Measurements from ENCODE around the gene FBRSL1.

The FBRSL1 gene

DNA sequence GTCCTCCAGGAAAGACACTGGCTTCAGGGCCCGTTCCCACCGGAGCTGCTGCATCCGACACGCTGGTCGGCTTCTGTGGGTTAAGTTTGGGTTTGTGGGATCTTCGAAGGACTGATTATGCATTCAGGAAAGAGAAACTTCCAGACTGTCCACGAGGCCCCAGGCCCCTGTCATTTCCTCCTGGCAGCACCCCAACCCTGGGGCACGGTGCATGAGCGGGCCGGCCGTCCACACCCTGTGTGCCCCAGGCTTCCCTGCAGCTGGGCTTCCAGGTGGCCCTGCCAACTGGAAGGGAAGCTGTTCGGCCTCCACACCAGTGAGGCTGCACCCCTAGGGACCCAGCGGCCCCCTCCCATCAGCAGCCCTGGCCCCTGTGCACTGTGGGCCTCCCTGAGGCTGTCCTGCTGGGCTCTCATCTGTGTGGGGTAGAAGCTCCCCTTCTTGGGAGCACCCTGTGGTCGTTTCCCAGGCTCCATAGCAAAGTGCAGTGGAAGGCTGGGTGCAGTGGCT lies 9.3 kb upstream of the FBRSL1 start:
- DNase-seq (ENCODE audit: extremely low spot score, insufficient read length, low read depth) (no peak), FAIRE-seq (no peak)

DNA sequence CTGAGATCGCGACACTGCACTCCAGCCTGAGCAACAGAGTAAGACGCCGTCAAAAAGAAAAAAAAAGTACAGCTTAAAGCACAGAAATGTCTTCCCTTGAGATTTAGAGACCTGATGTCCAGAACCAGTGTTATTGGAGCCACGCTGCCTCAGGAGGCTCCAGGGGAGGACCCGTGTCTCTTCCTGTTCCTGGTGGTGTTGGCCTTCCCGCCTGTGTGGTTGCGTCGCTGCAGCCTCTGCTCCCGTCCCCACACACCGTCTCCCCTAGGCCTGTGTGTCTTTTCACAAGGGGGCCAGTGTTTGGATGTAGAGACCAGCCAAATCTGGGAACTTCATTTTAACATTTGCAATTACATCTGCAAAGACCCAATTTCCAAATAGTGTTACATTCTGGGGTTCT lies 8.6 kb upstream of the FBRSL1 start:
- DNase-seq (ENCODE audit: extremely low spot score, insufficient read length, low read depth), result no peak
- FAIRE-seq, result no peak

DNA sequence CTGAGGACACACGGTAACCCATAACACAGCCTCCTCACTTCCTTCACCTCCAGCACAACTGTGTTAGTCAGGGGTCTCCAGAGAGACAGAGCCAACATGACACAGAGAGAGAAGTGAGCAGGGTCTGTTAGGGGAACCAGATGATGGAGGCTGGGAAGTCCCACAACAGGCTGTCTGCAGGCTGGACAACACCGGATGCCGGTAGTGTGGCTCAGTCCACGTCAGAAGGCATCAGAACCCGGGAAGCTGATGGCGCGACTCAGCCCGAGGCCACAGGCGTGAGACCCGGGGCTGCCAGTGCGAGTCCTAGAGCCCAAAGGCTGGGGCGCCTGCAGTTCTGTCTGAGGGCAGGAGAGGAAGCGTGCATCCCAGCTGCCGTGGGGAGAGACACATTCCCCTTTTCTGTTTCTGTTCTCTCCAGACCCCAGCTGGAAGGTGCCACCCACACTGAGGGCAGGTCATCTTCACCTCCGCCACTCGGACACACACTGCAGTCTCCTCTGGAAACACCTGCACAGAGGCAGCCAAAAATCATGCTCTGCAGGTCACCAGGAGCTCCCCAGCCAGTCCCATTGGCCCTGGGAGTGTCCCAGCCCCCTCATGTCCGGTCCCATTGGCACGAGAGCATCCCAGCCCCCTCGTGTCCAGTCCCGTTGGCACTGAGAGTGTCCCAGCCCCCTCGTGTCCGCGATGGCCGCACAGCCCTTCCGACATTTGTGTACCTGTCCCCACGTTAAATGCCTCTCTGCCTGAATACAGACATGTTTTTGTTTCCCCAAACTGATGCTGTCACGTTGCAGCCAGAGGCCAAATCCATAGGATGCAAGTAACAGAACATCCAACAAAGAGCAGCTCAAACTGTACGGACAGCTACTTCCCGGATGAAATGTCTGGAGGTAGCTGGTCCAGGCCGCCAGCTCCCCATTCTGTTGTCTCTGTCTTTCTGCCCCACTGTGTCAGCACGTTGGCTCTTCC lies 7.9 kb upstream of the FBRSL1 start:
- FAIRE-seq, result no peak
- DNase-seq (ENCODE audit: extremely low spot score, insufficient read length, low read depth), result no peak

DNA sequence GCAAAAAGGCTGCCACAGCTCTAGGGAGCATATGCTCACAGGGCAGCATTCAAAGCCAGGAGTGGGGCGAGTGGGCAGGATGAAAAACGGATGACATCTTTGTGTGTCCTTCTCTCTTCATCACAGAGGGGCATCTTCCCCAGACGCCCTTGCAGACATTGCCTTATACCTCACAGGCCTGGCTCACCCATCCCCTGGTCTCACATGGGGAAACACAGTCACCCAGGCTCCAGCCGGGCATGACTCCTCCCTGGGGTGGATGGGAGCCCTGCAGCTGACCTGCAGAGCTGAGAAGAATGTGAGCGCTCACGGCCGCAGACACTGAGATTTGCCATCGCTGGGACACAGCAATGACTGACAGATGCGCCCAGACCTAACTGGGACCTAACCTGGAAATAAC lies 7.2 kb upstream of the FBRSL1 start:
- no peak for DNase-seq (ENCODE audit: extremely low spot score, insufficient read length, low read depth)
- no peak for FAIRE-seq

DNA sequence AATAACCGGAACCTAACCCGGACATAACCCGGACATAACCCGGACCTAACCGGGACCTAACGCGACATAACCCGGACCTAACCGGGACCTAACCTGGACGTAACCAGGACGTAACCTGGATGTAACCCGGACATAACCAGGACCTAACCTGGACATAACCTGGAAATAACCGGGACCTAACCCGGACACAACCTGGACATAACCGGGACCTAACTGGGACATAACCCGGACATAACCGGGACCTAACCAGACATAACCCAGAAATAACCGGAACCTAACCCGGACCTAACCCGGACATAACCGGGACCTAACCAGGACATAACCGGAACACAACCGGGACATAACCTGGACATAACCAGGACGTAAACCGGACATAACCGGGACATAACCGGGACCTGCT lies 6.7 kb upstream of the FBRSL1 start:
- FAIRE-seq, result no peak

DNA sequence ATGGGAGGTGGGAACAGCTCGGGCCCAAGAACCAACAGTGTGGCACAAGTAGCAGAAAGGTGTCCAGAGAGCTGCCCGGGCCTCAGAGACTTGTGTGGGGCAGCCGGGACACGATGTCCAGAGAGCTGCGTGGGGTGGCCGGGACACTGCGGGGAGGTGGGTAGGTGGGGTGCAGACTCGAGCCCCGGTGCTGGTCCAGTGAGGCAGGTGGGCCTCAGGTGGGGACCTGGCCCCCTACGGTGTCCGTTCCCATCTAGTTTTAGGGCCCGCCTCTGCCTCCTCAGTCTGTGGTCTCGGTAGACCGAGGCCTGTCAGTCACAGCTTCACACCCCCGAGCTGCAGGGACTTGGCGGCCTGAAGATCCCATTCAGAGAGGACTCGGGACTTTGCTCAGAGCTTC lies 6.3 kb upstream of the FBRSL1 start:
- no peak for DNase-seq (ENCODE audit: extremely low spot score, insufficient read length, low read depth)
- FAIRE-seq, result no peak

More for the DNA sequence above, 6.7 kb upstream of the FBRSL1 start:
- DNase-seq (ENCODE audit: extremely low spot score, insufficient read length, low read depth), result no peak

DNA sequence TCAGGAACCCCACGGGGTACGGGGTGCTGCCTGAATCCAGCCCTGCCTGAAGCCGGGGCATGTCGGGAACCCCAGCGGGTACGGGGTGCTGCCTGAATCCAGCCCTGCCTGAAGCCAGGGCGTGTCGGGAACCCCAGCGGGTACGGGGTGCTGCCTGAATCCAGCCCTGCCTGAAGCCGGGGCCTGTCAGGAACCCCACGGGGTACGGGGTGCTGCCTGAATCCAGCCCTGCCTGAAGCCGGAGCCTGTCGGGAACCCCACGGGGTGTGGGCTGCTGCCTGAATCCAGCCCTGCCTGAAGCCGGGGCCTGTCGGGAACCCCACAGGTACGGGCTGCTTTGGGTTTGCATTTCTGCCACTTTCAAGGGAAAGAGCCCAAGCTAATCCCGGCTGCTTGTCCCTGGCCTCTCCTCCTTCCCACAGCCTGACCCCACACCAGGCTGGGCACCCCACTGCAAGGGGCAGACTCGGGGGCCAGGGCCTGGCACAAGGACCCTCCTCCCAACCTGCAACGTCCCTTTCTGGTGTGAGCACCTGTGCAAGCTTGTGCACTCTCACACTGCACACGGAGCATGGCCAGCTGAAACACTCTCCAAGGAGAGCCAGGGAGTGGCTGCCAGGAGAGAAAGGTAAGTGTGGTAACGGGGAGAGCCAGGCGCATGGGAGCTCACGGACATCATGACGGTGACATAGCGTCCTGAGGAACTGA lies 5.6 kb upstream of the FBRSL1 start:
- FAIRE-seq (no peak), DNase-seq (ENCODE audit: extremely low spot score, insufficient read length, low read depth) (no peak)

DNA sequence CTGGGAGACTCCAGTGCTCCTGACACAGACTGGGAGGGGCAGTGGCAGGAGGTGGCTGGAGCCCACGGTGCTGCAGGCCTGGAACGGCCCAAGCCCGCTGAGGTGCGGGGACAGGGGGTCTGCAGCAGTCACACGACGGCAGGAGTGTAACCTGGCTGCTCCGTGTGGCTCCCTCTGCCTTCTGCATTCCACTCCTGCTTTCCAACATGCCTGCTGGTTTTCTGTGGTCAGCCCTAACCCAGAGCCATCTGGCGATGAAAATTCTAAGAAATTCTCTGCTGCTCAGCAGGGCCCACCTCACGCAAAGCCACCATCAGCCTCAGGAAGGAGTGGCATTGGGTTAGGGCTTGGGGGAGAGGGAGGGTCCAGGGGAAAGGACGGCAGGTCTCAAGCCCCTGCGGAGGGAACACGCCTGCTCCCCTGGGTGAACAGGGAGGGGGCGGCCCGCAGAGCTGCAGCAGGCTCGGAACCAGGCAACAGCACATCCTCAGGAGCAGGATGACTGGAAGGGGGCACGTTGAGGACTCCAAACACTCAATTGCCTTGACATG lies 5.0 kb upstream of the FBRSL1 start:
- no peak for FAIRE-seq

DNA sequence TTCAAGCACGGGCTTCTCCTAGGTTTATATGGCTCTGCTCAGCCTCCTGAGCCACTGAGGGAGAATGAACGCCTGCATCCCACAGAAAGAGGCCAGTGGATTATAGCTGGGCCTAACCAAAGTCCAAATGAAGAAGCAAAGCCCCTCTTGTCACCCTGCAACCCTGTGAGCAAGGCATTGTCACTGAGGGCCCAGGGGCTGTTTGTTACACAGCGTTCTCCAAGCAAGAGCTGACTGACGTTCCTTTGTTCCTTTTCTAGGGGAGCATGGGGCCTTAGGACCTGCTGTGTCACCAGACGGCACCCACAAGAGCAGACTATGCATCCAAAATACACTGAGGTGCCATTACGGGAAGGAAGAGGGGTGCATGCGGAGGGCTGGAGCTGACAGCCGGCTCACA lies 4.3 kb upstream of the FBRSL1 start:
- DNase-seq (ENCODE audit: extremely low spot score, insufficient read length, low read depth), result no peak
- no peak for FAIRE-seq

More for the DNA sequence above, 5.0 kb upstream of the FBRSL1 start:
- no peak for DNase-seq (ENCODE audit: extremely low spot score, insufficient read length, low read depth)

DNA sequence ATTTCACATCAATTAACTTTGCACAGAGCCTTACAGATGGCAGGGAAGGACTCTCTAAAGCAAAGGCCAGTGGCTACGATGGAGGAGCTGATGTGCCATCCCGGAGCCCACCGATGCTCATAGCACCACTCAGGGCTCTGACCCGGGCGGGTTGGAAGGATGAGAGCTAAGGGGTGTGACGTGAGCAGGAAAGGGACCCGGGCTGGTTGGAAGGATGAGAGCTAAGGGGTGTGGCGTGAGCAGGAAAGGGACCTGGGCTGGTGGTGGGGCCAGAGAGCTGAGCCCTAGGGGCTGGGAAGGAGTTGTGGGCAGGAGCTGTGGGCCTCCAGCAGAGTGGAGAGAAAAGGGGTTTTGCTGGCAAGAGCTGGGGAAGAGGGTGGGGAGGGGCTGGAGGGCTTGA lies 3.8 kb upstream of the FBRSL1 start:
- FAIRE-seq (no peak), DNase-seq (ENCODE audit: extremely low spot score, insufficient read length, low read depth) (no peak)

DNA sequence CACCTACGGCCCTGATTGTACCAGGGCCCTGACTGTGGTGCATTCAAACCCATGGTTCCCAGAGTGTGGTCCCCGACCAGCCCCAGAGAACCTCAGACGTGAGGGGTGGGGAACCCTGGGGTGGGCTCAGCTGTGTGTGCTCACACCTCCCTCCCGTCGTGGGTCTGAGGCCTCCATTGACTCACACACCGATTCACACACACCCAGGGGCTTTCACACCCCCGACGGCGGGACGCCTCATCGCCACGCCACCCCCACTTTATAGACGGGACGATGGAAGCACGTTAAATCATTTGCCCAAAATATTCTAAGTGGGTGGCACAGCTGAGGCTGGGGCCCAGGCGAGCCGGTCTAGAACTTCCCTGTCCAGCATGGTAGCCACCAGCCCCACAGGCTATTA lies 3.4 kb upstream of the FBRSL1 start:
- DNase-seq (ENCODE audit: extremely low spot score, insufficient read length, low read depth) (no peak), FAIRE-seq (no peak)

DNA sequence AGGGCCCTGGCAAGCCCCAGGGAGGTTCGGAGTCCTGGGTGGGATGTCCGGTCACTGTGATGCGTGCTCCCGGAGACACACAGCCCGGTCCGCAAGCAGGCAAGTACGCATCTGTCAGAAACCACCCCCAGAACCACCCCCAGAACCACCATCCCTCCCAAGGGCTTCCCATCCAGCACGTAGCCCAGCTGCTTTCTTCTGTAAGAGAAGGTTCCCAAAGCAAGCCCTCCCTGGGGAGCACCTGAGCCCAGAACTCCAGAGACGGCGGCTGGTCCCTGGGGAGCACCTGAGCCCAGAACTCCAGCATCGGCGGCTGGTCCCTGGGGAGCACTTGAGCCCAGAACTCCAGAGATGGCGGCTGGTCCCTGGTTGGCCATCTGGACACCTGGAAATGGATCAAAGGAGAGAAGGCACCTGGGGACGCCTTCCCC lies 2.6 kb upstream of the FBRSL1 start:
- no peak for FAIRE-seq

DNA sequence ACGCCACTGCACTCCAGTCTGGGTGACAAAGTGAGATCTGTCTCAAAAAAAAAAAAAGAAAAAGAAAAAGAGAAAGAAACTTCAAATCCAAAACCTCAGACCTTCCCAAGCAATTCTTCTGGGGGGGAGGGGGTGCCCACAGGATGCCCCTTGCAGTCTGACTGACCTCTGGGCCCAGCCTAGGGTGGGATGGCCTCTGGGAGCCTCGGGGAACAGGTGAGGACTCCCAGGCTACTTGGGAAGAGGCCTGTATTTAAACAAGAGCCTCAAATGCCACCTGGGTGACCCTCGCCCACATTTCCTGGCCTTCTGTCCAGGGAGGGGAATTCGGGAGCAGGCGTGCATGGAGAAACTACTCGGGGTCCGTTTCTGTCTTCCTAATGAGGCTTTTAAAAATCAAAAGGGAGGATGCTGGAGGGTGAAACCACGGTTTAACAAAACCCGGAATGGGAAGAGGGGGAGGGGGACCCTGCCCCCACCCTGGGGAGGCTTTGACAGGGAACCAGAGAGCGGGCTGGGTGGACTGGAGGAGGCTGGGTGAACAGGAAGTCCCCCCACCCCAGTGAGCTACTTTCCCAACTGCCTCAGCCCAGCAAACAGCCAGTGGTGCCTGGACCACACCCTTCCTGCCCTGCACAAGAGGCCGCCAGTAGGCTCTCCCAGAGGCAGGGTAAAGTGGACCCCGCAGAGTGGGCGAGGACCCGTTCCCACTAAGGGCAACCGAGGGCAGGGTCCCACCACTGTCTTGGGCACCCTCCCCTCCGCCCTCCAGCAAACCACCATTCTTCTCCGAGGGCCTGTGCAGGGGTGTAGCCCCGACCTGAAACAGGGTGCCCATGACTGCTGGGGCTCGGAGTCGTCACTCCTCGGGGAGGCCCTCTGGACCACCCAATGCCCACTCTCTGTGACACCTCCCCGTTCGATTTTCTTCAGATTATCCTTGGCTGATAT lies 1.5 kb upstream of the FBRSL1 start:
- DNase-seq (ENCODE audit: extremely low spot score, insufficient read length, low read depth) (no peak), FAIRE-seq (no peak)

More for the DNA sequence above, 2.6 kb upstream of the FBRSL1 start:
- DNase-seq (ENCODE audit: extremely low spot score, insufficient read length, low read depth), result no peak

DNA sequence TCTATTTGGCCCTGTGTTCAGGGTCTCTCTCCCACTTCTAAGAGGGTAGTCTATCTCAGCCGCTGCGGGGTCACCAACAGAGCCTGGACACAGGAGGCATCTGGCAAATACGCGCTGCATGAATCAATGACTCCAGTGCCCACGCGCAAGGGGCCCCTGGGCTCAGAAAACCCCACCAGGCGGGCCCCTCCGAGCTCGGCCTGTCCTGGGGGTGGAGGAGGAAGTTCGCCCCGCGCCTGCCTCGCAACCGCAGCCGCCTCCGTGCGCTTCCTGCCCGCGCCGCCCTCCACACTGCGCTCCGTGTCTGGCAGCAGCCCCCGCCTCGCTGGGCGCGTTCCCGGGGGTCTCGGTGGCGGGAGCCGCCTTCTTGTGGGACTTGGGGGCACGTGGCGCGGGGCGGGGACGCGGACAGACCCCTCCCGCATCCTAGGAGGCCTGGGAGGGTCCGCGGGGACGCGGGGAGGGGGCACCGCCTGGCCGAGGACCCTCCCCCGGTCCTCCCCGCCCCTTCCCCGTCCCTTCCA lies 811 bp upstream of the FBRSL1 start:
- DNase-seq (ENCODE audit: extremely low spot score, insufficient read length, low read depth) (no peak), FAIRE-seq (no peak)

DNA sequence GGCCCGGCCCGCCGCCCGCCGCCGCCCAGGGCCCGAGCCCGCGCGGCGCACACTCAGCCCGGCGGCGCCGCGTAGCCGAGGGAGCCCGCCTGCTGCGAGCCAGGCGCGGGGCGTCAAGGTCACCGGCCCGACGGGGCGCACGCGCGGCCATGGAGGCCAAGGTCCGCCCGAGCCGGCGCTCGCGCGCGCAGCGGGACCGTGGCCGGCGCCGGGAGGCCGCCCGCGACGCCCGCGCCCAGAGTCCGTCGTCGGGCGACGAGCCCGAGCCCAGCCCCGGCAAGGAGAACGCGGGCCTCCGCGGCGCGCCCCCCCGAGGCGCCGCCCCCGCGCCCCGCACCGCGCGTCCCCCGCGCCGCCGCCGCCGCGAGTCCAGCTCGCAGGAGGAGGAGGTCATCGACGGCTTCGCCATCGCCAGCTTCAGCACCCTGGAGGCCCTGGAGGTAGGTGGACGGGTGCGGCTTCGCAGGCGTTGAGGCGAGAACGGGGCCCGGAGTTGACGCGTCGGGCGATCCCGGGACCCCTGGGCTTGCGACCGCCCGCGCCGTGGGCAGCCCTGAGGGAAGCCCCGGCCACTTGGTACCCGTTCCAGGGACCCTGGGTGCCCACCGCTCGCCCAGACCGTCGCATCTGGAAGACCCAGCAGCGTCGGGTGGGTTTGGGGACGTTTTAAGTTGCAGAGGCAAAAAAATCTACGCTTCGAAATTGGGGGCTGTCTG lies 629 bp downstream of the FBRSL1 start:
- DNase-seq (ENCODE audit: extremely low spot score, insufficient read length, low read depth), result no peak
- no peak for FAIRE-seq

DNA sequence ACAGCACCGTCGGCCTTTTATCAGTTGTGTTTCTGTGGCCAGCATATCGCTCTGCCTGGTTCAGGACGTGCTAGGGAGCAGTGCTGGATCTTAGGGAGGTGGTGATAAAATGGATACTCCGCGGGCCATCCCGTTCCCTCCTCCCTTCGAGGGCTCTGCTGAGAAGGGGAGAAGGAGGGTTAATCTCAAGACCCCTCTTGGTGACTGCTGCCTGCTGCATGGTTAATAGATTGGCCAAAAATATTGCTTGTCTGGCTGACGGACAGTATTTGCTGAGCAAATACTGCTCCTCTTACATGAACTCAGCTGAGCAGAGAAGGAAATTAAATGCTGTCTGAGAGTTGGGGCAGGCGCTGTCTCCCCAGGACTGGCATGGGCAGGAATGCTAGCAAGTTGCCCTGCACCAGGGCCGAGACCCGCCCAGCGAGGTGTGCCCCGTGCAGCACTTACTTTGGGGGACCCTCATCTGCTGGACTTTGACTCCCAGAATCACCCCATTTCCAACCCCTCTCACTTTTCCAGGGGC lies 1.2 kb downstream of the FBRSL1 start:
- DNase-seq (ENCODE audit: extremely low spot score, insufficient read length, low read depth), result no peak
- FAIRE-seq, result no peak

DNA sequence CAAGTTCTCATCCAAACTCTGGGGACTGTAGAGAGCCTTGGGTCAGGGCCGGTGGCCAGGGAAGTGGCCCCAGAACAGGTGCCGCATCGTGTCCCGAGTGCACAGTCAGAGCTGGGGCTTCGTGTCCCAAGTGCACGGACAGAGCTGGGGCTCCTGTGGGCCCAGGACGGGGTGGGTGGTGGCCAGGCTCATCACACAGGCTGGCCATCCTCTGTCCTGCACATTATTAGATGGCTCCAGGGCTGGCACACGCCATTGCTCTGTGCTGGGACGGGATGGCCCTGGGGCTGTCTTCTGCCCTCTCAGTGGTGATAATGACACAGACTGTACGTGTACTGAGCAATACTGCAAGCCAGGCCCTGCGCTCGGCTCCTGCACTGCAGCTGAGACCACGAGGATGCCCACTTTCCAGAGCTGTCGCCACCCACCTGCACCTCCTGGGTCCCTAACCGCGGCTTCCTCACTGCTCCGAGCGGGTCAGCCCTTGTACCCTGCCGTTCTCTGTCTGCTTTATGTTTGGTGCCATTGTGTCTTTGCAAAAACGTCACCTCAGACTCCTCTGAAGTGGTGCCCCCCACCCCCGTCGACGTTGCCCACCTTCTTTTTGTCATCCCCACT lies 1.9 kb downstream of the FBRSL1 start:
- no peak for FAIRE-seq
- DNase-seq (ENCODE audit: extremely low spot score, insufficient read length, low read depth), result no peak

DNA sequence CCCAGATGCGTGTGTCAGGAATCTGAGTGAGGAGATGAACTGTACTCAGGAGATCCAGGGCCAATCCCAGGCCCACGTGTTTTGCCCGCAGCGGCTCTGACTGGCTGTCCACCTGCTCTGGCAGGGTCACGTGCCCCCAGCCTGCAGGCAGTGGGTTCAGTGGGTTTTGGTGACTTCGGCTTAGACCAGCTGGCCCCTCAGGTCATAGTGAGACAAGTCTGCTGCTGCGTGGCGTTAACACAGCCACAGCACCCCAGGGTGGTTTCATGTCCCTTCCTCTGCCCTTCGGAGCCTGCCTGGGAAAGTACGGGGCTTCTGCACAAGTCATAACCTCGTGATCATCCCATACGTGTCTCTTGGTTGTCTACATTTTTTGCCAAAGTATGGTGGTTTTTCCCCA lies 2.6 kb downstream of the FBRSL1 start:
- FAIRE-seq, result peak; percentile 85
- no peak for DNase-seq (ENCODE audit: extremely low spot score, insufficient read length, low read depth)
